ENCODE measurements around the gene FADS2.

The FADS2 gene

DNA sequence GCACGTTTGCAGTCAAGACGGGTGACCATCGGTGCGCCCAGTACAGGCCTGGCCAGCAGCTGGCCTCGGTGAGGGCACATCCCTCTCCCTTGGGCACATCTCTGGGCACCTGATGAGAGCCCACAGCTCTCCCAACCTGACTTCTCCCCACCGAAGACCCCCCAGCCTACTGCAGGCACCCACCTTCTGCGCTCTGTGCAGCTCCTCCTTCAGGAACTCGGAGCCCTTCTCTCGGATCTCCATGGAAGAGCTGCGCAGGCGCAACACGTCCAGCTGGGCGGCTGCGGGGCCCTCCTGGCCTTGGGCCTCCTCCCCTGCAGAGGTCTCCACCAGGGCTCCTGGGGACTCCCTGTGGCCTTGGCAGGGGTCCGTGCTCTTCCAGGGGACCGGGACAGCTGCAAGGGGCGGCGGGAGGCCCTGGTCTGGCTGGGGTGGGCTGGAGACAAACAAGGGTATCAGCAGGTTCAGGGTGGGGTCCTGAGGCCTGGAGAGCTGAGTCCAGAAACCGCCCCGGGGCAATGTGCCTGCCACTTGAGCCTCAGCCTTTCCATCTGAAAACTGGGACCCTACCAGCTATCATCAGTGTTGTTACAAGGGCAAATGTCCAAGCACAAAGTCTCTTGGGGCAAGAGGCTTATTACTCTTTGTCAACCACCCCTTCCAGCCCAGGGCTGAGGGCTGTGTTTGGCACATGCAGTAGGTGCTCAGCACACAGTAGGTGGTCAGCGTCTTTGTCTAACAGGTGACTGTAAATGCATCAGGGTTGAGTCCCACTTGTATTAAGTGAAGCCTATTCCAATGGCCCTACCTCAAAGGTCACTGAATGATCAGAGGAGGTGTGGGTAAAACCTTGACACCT lies 80.0 kb downstream of the FADS2 start:
- DNase-seq, result no peak

DNA sequence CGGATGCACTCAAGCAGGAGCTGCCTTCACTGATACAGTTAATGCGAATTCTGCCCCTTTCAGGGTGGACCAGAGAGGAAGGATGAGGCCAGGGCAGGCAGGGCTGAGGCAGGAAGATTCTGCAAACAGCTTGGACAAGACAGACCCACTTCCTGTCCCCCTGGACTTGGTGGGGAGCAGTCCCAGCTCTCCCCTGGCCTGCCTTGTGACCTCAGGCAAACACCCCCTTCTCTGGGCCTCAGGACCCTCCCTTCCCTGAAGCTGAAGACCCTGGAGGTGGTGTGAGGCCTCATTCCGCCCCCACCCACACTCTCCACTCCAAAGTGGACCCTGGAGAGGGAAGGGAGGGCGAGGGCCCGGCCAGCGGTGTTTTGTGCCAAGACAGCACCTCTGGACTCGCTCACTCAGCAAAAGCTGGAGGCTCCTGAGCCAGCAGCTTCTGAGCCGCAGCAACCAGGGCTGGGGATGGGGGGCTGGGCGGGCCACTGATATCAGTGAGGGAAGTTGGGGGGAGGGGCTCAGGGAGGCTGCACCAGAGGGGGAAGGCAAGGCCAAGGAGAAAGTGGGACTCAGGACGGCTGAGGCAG lies 80.7 kb downstream of the FADS2 start:
- no peak for DNase-seq

DNA sequence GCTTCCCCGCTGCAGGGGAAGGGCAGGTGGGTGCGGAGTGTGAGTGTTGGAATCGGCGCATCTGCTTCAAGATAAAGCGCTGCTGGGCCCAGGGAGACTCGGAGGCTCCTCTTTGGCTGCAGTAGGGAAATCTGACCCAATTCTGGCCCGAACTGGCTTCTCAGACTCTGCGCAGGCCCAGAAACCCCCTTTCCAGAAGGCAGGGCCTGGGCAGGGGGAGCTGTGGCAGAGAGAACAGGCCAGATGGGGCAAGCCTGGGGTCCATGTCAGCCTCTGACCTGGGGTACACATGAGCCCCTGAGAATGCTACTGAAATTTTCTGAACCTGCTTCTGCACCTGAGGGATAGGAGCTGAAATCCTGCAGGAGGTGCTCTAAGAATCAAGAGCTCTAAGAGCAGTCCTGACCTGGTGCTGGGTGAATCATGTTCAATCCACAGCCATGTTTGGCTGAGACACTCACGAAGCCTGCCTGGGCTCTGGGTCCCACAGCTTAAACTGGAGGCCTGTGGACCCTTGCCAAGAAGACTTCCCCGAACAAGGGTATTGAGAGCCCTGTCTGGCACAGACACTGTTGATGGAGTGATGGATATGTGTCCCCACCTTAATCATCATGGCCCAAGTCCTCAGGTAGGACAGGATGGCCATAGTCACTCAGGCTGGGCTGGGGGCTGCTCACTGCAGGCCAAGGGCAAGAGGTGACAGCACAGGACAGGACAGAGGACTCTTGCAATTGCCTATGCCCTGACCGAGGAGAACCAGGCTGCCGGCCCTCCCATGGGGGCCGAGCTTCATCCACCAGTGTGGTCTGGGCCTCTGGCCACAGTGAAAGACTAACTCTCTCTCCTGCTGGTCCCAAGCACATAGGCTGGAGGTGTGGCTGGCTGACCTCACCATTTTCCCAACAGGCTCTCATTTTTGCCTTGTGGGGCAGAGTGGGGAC lies 82.4 kb downstream of the FADS2 start:
- DNase-seq, result no peak

DNA sequence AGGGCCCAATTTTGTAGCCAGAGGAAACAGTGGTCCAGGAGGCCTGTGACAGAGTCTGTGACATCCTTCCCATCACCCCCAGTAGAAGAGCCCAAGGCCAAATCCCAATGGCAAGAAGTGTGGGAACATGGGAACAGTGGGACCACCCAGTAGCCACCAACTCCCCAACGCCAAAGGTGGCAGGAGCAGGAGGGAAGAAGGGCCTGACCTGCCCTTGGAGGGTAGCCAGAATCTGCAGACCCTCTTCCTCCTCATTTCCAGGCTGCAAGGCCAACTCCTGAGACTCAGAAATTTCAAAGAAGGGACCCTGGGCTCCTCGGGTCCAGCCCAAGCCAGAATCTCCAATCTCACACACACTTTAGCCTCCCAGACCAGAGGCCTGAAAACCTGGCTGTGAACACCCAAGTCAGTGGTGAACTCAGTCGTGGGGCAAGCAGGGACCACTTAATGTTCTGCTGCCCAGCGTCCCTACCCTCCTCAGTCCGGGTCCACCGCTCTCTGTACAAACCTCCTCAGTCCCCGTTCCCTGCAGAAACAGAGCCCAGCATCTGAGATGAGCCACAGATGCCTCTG lies 83.1 kb downstream of the FADS2 start:
- DNase-seq, result no peak

DNA sequence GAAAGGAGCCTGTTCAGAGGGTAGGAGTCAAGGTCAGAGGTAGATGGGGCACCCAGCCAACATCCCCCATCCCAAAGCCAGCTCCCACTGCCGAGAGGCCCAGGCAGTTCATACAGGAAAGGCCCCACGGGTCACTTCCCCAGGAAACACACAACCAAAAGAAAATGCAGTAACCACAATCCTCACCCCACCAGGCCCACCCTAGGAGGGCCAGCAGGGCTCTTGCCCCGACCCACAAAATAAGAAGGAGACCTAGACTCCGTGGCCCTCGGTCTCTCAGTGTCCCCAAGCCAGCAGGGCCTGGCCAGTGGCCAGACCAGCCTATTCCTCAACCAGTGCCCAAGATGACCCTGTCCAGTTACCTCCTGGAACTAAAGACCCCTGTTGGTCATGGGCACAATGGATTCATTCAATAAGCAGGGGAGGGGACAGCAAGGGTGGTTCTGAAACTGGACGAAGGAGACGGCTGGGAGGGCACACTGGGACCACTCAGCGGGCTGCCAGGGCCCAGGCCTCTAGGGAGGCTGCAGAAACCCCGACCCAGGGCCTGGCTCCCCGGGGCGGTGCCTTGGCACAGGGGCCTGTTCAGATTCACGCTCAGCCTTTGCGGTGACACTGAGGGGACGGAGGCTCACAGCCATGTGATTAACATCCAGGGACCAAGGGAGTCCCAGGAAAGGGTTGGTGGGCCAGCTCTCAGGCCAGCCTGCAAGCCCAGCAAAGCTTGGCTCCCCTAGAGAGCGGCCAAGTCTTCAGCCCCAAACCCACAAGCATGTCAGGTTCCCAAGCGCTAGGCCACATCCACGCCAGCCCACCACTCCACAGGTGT lies 83.8 kb downstream of the FADS2 start:
- no peak for DNase-seq

DNA sequence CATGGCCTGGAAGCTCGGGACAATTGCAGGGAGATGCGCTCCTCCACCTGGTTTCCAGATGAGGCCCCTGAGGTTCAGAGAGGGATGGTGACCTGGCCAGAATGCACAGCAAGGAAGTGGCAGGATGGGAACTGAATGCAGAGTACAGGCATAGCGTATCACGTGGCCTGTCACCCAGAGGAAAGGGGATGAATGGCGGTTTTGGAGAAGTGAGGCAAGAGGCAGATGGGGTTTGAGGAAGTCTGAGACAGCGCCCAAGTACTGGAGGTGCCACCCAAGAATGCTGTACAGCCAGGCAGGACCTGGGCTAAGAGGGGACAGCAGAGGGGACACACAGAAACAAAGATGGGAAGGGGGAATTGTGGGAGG lies 84.4 kb downstream of the FADS2 start:
- DNase-seq, result no peak

DNA sequence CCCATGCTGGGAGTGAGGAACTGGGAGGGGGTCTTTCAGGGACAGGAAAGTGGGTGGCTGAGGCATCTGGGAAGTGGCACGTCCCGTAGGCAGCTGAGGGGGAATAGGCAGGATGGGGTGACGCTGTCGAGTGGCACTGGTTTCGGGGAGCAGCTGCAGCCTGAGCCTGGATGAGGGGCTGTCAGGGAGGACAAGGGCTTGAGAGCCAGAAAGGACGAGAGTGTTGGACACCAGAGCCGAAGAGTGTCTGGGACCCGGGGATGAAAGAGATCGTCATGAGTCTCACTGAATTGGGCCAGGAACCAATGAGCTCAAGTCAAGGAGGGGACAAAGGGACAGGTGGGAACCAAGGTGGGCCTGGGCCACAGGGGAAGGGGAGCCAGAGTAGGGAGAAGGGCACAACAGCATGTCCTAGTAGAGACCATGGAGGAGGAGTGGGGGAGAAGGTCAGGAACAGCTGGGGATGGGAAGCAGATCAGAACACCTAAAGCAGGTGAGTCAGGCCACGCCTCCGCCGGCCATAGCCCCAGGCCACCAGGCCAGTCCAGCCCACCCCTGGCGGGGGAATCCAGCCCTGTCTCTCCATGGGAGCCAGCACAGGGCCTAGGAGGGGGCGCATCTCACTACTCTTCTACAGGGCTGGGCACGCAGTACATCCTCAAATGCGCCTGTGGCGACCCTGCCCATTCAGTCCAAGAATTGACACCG lies 85.0 kb downstream of the FADS2 start:
- DNase-seq, result no peak

DNA sequence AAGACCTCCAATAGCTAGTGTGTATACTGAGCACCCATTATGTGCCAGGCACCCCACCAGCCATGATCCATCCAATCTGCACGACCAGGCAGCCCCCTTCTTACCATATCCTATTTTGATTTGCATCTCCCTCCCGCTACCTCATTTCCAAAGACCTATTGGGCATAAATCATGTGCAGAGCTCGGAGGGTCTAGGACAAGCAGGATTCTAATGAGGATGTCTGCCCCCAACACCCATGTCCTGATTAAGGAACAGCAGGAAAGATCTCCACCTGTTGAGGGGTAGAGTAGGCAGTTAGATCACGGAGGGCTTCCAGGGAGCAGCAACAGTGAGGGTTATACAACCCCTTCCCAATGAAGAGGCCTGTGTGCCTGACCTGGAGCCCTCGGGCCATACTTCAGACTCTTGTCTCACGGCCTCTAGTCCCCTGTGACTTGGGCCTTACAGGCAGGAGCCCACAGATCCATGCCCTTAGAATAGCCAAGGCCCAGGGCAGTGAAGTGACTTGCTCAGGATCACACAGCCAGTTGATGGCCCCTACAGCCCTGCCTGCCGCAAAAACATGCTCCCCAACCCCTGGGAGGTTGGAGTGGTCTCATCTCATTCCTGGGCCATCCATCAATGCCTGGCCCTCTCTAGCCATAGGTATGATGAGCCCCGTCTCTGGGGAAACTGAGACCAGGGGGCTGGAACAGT lies 85.7 kb downstream of the FADS2 start:
- DNase-seq, result no peak

DNA sequence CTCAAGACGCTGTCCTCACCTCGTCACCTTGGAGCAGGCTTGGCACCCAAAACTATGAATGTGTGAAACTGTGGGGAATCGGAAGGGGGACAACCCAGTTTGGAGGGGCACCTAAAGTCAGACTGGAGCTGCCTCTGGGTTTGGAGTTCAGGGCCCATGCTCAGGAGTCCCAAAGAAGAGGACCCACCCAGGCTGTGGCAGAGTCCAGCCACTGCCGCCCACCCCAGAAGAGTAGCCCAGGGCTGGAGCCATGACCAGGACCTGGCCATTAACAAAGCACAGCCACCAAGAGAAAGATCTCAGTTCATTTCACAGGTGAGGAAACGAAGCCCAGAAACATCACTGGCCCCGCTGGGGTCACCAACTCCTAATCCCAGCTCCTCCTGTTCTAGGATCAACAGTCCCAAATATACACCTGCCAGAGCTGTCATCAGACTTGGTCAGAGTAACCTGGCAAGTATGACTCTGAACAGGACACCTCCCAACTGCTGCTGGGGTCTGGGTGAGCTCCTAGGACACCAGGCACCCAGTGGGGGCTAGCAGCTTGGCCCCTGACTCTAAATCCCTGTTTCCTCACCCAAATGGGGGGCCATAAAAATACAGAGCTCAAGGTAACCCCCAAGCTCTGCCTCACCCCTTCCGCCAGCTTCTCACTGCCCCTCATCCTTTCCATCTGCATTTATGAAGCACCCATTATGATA lies 86.5 kb downstream of the FADS2 start:
- no peak for DNase-seq

DNA sequence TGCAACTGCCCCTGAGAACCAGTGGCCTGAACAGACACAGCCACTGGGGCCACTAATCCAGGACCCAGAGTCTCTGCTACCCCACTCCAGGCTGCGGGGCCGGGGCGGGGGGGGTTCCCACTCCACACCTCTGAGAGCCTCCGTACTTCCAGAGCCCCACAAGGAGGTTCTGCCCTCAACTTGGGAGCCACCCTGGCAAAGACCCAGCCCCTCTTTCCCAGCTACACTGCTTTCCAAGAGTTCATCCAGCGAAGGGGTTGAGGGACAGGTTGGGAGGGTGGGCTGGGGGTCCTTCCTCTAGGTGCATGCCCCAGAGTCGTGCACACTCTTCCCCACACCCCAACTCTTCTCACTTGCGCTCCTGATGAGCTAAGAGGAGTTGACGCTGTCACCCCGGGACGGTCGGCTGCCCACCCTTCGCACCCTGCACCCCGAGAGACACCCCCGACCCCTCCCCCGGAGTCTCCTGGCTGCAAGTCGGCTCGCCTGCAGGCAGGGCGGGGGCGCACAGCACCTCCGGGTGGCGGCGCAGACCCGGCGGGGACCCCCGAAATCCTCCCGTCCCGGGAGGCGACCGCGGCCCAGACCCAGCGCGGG lies 88.7 kb downstream of the FADS2 start:
- no peak for DNase-seq
